IMR-90 (cell line): ENCODE results near the gene DEDD2.

Experiments used
- CTCF ChIP-seq: conservative IDR thresholded peaks from 2 replicates; pipeline ENCODE4 v1.5.1; 2012; ENCODE audit warnings: mild to moderate bottlenecking, low read depth, low read length, improper control_type of control experiment
- RCOR1 ChIP-seq: IDR thresholded peaks from 2 replicates; pipeline ENCODE4 v1.6.1; 2012; ENCODE audit warnings: mild to moderate bottlenecking, low read length, improper control_type of control experiment; ENCODE audit not compliant: insufficient replicate concordance

GRCh38 chr19:42170715-42171114 lies 46.8 kb downstream of the DEDD2 start:
- TF ChIP-seq CTCF (no peak), RCOR1 (no peak)
